GM12878 (cell line): ENCODE measurements around the gene LDLRAD4. TPM values are rescaled to one million over a fixed set of nuclear protein-coding genes. Genes with fewer than 3 reads are reported as not detected.

Source experiments
- ATAC-seq: fragments of 200-7000 bp; cut with Tn5 transposase; 3 replicates; pipeline ENCODE4 v1.9.1; 2020; ENCODE audit warnings: mild to moderate bottlenecking, moderate library complexity
- BruUV-seq: library from RNA; stranded (reverse); fragments of 400-500 nt; replicated peaks from 2 replicates; lab custom pipeline; 2021; lab: Mats Ljungman, UMichigan
- CTCF ChIA-PET: fragments of 300-600 bp; sonication (Branson Sonifier 250); formaldehyde crosslinking; extraction: SDS; loops from one replicate; lab custom pipeline; 2021; ENCODE audit warnings: inconsistent platforms; lab: Yijun Ruan, JAX
- POLR2A ChIA-PET: fragments of 350-600 bp; formaldehyde crosslinking; extraction: SDS; loops from one replicate; lab custom pipeline; 2021; ENCODE audit warnings: inconsistent platforms; lab: Charles Lee
- RAD21 ChIA-PET: fragments of 300-600 bp; sonication (Branson Sonifier 250); formaldehyde crosslinking; loops from one replicate; lab custom pipeline; 2023; ENCODE audit warnings: antibody characterized with exemption; ENCODE audit not compliant: unreplicated experiment; lab: Charles Lee
- SMC1A ChIA-PET: fragments of 300-600 bp; sonication (Branson Sonifier 250); formaldehyde crosslinking; loops from one replicate; lab custom pipeline; 2023; ENCODE audit not compliant: unreplicated experiment, uncharacterized antibody; lab: Charles Lee
- DNase-seq: peaks from one replicate; pipeline ENCODE4 v3.0.0-alpha.2; 2011; ENCODE audit warnings: low read depth, low spot score
- FAIRE-seq: peaks from 3 replicates; lab custom pipeline; 2011; peaks lifted over from hg19 to GRCh38; lab: Jason Lieb, UNC
- H2AFZ ChIP-seq: 2 replicates; pipeline ENCODE4 v1.6.0; 2011; ENCODE audit warnings: low read depth, low read length, control low read depth; ENCODE audit not compliant: control insufficient read depth
- H3K27ac ChIP-seq: 2 replicates; pipeline ENCODE4 v1.5.1; 2011; ENCODE audit warnings: control low read depth; ENCODE audit not compliant: control insufficient read depth, insufficient read depth
- H3K27me3 ChIP-seq, 2 experiments: replicated peaks in 1 of 2; 2 replicates each; pipeline versions ENCODE4 v1.6.0 to v1.6.1; 2011; ENCODE audit warnings: low read length in 1 of 2; ENCODE audit not compliant: control insufficient read depth in 2 of 2, insufficient read depth in 2 of 2
- H3K36me3 ChIP-seq, 2 experiments: 2 replicates each; pipeline ENCODE4 v1.5.1; 2011; ENCODE audit warnings: low read length in 1 of 2; ENCODE audit not compliant: control insufficient read depth in 2 of 2, insufficient read depth in 2 of 2
- H3K4me1 ChIP-seq: 2 replicates; pipeline ENCODE4 v1.6.1; 2011; ENCODE audit warnings: mild to moderate bottlenecking, low read length, moderate library complexity, mixed read lengths; ENCODE audit not compliant: control insufficient read depth, insufficient read depth
- H3K4me2 ChIP-seq: 2 replicates; pipeline ENCODE4 v1.6.0; 2011; ENCODE audit warnings: control low read depth; ENCODE audit not compliant: control insufficient read depth, insufficient read depth
- H3K4me3 ChIP-seq: fragments of 200-600 bp; sonication (generic); 2 replicates; pipeline ENCODE4 v1.5.1; 2016
- H3K79me2 ChIP-seq: 2 replicates; pipeline ENCODE4 v1.6.0; 2011; ENCODE audit warnings: low read length; ENCODE audit not compliant: control insufficient read depth, insufficient read depth
- H3K9ac ChIP-seq: 2 replicates; pipeline ENCODE4 v1.8.0; 2011; ENCODE audit warnings: low read length, control low read depth, mixed read lengths; ENCODE audit not compliant: control insufficient read depth, insufficient read depth
- H3K9me3 ChIP-seq: replicated peaks from 3 replicates; pipeline ENCODE4 v1.5.1; 2011; ENCODE audit warnings: mild to moderate bottlenecking, low read length; ENCODE audit not compliant: control insufficient read depth, insufficient read depth
- H4K20me1 ChIP-seq: 2 replicates; pipeline ENCODE4 v1.6.0; 2011; ENCODE audit not compliant: control insufficient read depth, insufficient read depth
- CBX5 ChIP-seq: sonication (generic); IDR thresholded peaks from 2 replicates; pipeline ENCODE4 v1.6.1; 2016; ENCODE audit warnings: low read depth, moderate library complexity, mild to moderate bottlenecking, inconsistent platforms
- CHD1 ChIP-seq: IDR thresholded peaks from 2 replicates; pipeline ENCODE4 v1.6.1; 2012; ENCODE audit warnings: low read depth, low read length, improper control_type of control experiment
- HSF1 ChIP-seq: fragments of 150-350 bp; IDR thresholded peaks from 2 replicates; pipeline ENCODE4 v1.6.1; 2014; ENCODE audit warnings: mild to moderate bottlenecking, low read depth, low read length
- IRF3 ChIP-seq: fragments of 450-650 bp; IDR thresholded peaks from 2 replicates; pipeline ENCODE4 v1.6.1; 2014; ENCODE audit warnings: mild to moderate bottlenecking
- JUNB ChIP-seq: IDR thresholded peaks from 2 replicates; pipeline ENCODE4 v1.6.1; 2016; ENCODE audit warnings: antibody characterized with exemption, mild to moderate bottlenecking
- MTA2 ChIP-seq: fragments of 450-650 bp; IDR thresholded peaks from 2 replicates; pipeline ENCODE4 v1.6.1; 2016; ENCODE audit warnings: low read depth, mild to moderate bottlenecking, moderate library complexity
- MYC ChIP-seq: IDR thresholded peaks from 2 replicates; pipeline ENCODE4 v1.6.1; 2011; ENCODE audit warnings: mild to moderate bottlenecking, low read length, moderate library complexity, inconsistent platforms; ENCODE audit not compliant: insufficient read depth, insufficient replicate concordance, insufficient read length, severe bottlenecking
- PAX5 ChIP-seq: IDR thresholded peaks from 2 replicates; pipeline ENCODE4 v1.6.1; 2011; ENCODE audit warnings: low read depth, low read length, borderline replicate concordance
- RUNX3 ChIP-seq: IDR thresholded peaks from 2 replicates; pipeline ENCODE4 v1.6.1; 2012; ENCODE audit warnings: low read length, inconsistent platforms
- SUPT20H ChIP-seq: IDR thresholded peaks from 2 replicates; pipeline ENCODE4 v1.6.1; 2011; ENCODE audit warnings: low read depth, mild to moderate bottlenecking, low read length, moderate library complexity, borderline replicate concordance; ENCODE audit not compliant: control insufficient read depth
- SUZ12 ChIP-seq: fragments of 200-600 bp; sonication (generic); IDR thresholded peaks from one replicate; pipeline ENCODE4 v1.6.1; 2018; ENCODE audit warnings: antibody characterized with exemption, mild to moderate bottlenecking; ENCODE audit not compliant: unreplicated experiment
- TCF3 ChIP-seq: IDR thresholded peaks from 2 replicates; pipeline ENCODE4 v1.6.1; 2012; ENCODE audit warnings: low read depth, mild to moderate bottlenecking, low read length, borderline replicate concordance; ENCODE audit not compliant: insufficient read depth
- WGBS: methylation state at CpG from one replicate; pipeline ENCODE4 v1.1.6; 2016; ENCODE audit warnings: low lambda C conversion rate; ENCODE audit not compliant: insufficient replicate concordance, insufficient coverage; ENCODE audit errors: missing lambda C conversion rate; 5-methylcytosine and 5-hydroxymethylcytosine counted together
- in situ Hi-C: fragments of 300-500 bp; cut with MboI; formaldehyde crosslinking; loops from 9 replicates; pipeline ENCODE4 v1.14.3; 2018; ENCODE audit warnings: mixed read lengths
- intact Hi-C: fragments of 100-400 bp; cut with micrococcal nuclease; formaldehyde crosslinking; loops from one replicate; pipeline ENCODE4 v1.14.2; 2022; ENCODE audit not compliant: unreplicated experiment
- polyA plus RNA-seq, 11 experiments: library from polyadenylated mRNA; depleted of rRNA in 4 of 11; unstranded in 6 of 11; stranded (reverse) in 5 of 11; fragments of >200 nt; fragmentation: Nextera tagmentation in 4 of 11; fragmentation: Illumina TruSeq in 1 of 11; extraction: Ambion mirVana in 4 of 11; extraction: Trizol in 1 of 11; gene quantifications; 1 replicate in 1 of 11; 2 replicates in 10 of 11; pipeline versions ENCODE4 v1.2.1 to v1.2.3, GENCODE V29; 2011 to 2016; ENCODE audit warnings: inconsistent platforms in 2 of 11, missing spikeins in 2 of 11, low read depth in 1 of 11
- total RNA-seq, 4 experiments: library from RNA; depleted of rRNA in 3 of 4; stranded (reverse); fragments of >200 nt in 3 of 4; fragmentation: Illumina TruSeq in 1 of 4; extraction: Trizol in 1 of 4; gene quantifications; 2 replicates each; pipeline versions ENCODE4 v1.2.1 to v1.2.3, GENCODE V29; 2013 to 2021

The LDLRAD4 gene
- total and polyA plus RNA-seq, 10 of the 15 experiments (the other 5 are each of a cell fraction or from before 2014, with no cell fraction given), result 2.7 to 16.8 (median 11.2) TPM

- Histone ChIP-seq H3K4me2 (no peak overlapping the region), H3K36me3 (no peaks in the 10 kb centered on the region), H3K4me1 (no peaks in the 10 kb centered on the region; the same call in 1 of the 2 replicates), H3K79me2 (no peaks in the 10 kb centered on the region), H4K20me1 (no peaks in the 10 kb centered on the region), H2AFZ (no peak overlapping the region; the same call in 1 of the 2 replicates), H3K4me3 (no peak overlapping the region), H3K9me3 (no peaks in the 10 kb centered on the region), H3K27me3 (no peaks in the 10 kb centered on the region; a peak in 1 of 4 replicates), H3K27ac (no peak overlapping the region), H3K9ac (no peak overlapping the region)
- DNase-seq (no peak), FAIRE-seq (no peak), ATAC-seq (no peak)
- ChIA-PET RAD21 (no interaction called here), POLR2A (no interaction called here), CTCF (no interaction called here), SMC1A (no interaction called here)
- no peak for TF ChIP-seq MTA2
- no peak for TF ChIP-seq SUZ12
- TF ChIP-seq IRF3, result no peak
- no peak for TF ChIP-seq HSF1
- no peak for TF ChIP-seq CHD1
- no peak for TF ChIP-seq CBX5
- no peak for TF ChIP-seq RUNX3
- no peak for TF ChIP-seq PAX5
- no peak for TF ChIP-seq SUPT20H
- TF ChIP-seq MYC, result no peak
- TF ChIP-seq TCF3, result no peak
- TF ChIP-seq JUNB, result no peak
- 49% methylated on average over 12 of the region's 12 CpGs for WGBS
- in situ Hi-C loops, result no loop called here
- intact Hi-C loops, result no loop called here
- no TSS peak for BruUV-seq
Observed at GRCh38 chr18:13540477-13541182, 322.1 kb downstream of the LDLRAD4 start.
